Type B pancreatic cell (in vitro differentiated cells): ENCODE data around the gene MCMBP. TPM values are rescaled to one million over a fixed set of nuclear protein-coding genes. Genes with fewer than 3 reads are reported as not detected.

Experiments
- DNase-seq: peaks from one replicate; pipeline ENCODE4 v3.0.0; 2021; ENCODE audit warnings: mixed read lengths; ENCODE audit not compliant: unreplicated experiment; ENCODE audit errors: extremely low spot score
- H3K27ac Mint-ChIP-seq: 2 replicates; pipeline ENCODE4 v1.8.0; 2021; ENCODE audit warnings: mild to moderate bottlenecking, mixed read lengths
- H3K27me3 Mint-ChIP-seq: 2 replicates; pipeline ENCODE4 v1.8.0; 2021; ENCODE audit warnings: mixed read lengths
- H3K36me3 Mint-ChIP-seq: 2 replicates; pipeline ENCODE4 v1.8.0; 2021; ENCODE audit warnings: mixed read lengths
- H3K4me1 Mint-ChIP-seq: one replicate; pipeline ENCODE4 v1.8.0; 2021; ENCODE audit warnings: mixed read lengths; ENCODE audit not compliant: unreplicated experiment
- H3K4me3 Mint-ChIP-seq: 2 replicates; pipeline ENCODE4 v1.8.0; 2021; ENCODE audit warnings: mild to moderate bottlenecking, mixed read lengths
- H3K9me3 Mint-ChIP-seq: 2 replicates; pipeline ENCODE4 v1.8.0; 2021; ENCODE audit warnings: mixed read lengths
- CTCF ChIP-seq: fragments of 200-600 bp; sonication (generic); conservative IDR thresholded peaks from 2 replicates; pipeline ENCODE4 v1.5.0; 2021; ENCODE audit warnings: antibody characterized with exemption, mild to moderate bottlenecking
- total RNA-seq: library from RNA; stranded (reverse); gene quantifications from 2 replicates; pipeline ENCODE4 v1.2.1, GENCODE V29; 2021; ENCODE audit warnings: low replicate concordance

Gene MCMBP
- total RNA-seq, 1 donor from 2014 or later: 58.2 TPM

GRCh38 chr10:119806334-119807130, 66.1 kb downstream of the MCMBP start:
- no peak overlapping the region for H3K27ac Mint-ChIP-seq
- H3K27me3 Mint-ChIP-seq: no peaks in the 10 kb centered on the region
- H3K36me3 Mint-ChIP-seq: peaks cover 5% of the 10 kb centered on the region
- DNase-seq: no peak
- H3K9me3 Mint-ChIP-seq: no peaks in the 10 kb centered on the region
- no peak overlapping the region for H3K4me3 Mint-ChIP-seq
- peaks cover 11% of the 10 kb centered on the region for H3K4me1 Mint-ChIP-seq
- TF ChIP-seq CTCF: no peak

GRCh38 chr10:119805702-119806230, 66.9 kb downstream of the MCMBP start:
- peaks cover 9% of the 10 kb centered on the region for H3K36me3 Mint-ChIP-seq
- no peaks in the 10 kb centered on the region for H3K9me3 Mint-ChIP-seq
- H3K4me3 Mint-ChIP-seq: no peak overlapping the region
- peaks cover 11% of the 10 kb centered on the region for H3K4me1 Mint-ChIP-seq
- H3K27ac Mint-ChIP-seq: no peak overlapping the region
- H3K27me3 Mint-ChIP-seq: no peaks in the 10 kb centered on the region
- DNase-seq: no peak
- no peak for TF ChIP-seq CTCF

DNA sequence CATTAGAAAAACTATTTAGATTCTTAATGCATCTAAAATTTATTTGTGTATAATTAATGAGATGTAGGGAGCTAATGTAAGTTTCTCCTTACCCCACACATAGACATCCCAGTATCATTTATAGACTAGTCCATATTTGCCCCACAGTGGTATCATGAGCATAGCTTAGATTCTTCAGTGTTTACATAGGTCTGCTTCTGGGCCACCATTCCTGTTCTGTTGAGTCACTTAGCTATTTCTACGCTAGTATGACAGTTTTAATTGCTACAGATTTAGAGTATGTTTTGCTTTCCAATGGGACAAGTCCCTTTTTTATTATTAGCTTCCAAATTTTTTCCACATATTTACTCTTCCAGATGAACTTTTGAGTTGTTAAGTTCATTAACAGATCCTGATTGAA, 69.4 kb downstream of the MCMBP start:
- no peaks in the 10 kb centered on the region for H3K9me3 Mint-ChIP-seq
- DNase-seq: no peak
- TF ChIP-seq CTCF: no peak
- H3K4me3 Mint-ChIP-seq: no peak overlapping the region
- H3K4me1 Mint-ChIP-seq: peaks cover 11% of the 10 kb centered on the region
- peaks cover 13% of the 10 kb centered on the region for H3K36me3 Mint-ChIP-seq
- H3K27me3 Mint-ChIP-seq: no peaks in the 10 kb centered on the region
- no peak overlapping the region for H3K27ac Mint-ChIP-seq

- Mint-ChIP-seq H3K4me3 (no peak overlapping the region), H3K9me3 (no peaks in the 10 kb centered on the region), H3K27ac (no peak overlapping the region), H3K36me3 (peaks cover 17% of the 10 kb centered on the region), H3K27me3 (no peaks in the 10 kb centered on the region), H3K4me1 (peaks cover 6% of the 10 kb centered on the region)
- TF ChIP-seq CTCF: no peak
- no peak for DNase-seq
Measured at GRCh38 chr10:119801998-119802538, 70.6 kb downstream of the MCMBP start.

DNA sequence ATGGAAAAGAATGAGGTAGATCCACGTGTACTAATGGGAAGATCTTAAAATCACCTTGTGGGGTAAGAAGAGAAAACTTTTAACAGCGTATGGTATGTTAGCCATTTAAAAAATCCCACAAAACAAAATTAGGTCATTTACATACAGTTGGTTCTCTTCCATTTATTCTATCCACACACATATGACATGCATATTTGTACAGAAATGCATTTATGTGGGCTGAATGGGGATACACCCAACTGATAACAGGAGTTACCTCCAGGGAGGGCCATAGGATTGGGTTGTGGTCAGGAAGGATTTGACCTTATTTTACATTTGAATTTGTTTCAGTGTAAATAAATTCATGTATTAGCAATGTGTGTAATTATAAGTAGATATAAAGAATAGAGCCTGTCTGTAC, 71.5 kb downstream of the MCMBP start:
- peaks cover 24% of the 10 kb centered on the region for H3K36me3 Mint-ChIP-seq
- no peaks in the 10 kb centered on the region for H3K9me3 Mint-ChIP-seq
- H3K4me1 Mint-ChIP-seq: peaks cover 6% of the 10 kb centered on the region
- H3K27me3 Mint-ChIP-seq: no peaks in the 10 kb centered on the region
- no peak overlapping the region for H3K4me3 Mint-ChIP-seq
- TF ChIP-seq CTCF: no peak
- DNase-seq: no peak
- H3K27ac Mint-ChIP-seq: no peak overlapping the region
